ENCODE results near the gene C1orf53.

- no peak for TF ChIP-seq POLR2AphosphoS5 (IDR thresholded peaks at IDR 0.05)
- TF ChIP-seq CTCF (IDR thresholded peaks at IDR 0.05), result no peak
- no peak for TF ChIP-seq POLR2A (IDR thresholded peaks at IDR 0.05; ENCODE audit: low read depth)
Observed at GRCh38 chr1:197942042-197942441, 39.6 kb downstream of the C1orf53 start.
